ENCODE measurements around the gene KLF2.
"Not testable (repeated sequence)": the region's sequence is repeated elsewhere in the genome, so short reads cannot be mapped to it uniquely, and the experiment has no call there.

DNA sequence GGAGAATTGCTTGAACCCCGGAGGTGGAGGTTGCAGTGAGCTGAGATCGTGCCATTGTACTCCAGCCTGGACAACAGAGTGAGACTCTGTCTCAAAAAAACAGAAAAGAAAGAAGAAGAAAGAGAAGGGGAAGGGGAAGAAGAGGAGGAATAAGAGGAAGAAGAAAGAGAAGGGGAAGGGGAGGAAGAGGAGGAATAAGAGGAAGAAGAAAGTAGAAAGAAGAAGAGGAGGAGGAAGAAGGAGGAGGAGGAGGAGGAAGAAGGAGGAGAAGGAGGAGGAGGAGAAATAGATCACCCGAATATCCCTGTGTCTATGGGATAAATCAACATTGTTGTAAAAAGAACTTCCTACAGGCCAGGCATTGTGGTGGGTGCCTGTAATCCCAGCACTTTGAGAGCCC, 39.5 kb upstream of the KLF2 start:
- TF ChIP-seq POLR2AphosphoS5, POLR2A (IDR thresholded peaks at IDR 0.05): not testable (repeated sequence)
- TF ChIP-seq, protein P1, sequence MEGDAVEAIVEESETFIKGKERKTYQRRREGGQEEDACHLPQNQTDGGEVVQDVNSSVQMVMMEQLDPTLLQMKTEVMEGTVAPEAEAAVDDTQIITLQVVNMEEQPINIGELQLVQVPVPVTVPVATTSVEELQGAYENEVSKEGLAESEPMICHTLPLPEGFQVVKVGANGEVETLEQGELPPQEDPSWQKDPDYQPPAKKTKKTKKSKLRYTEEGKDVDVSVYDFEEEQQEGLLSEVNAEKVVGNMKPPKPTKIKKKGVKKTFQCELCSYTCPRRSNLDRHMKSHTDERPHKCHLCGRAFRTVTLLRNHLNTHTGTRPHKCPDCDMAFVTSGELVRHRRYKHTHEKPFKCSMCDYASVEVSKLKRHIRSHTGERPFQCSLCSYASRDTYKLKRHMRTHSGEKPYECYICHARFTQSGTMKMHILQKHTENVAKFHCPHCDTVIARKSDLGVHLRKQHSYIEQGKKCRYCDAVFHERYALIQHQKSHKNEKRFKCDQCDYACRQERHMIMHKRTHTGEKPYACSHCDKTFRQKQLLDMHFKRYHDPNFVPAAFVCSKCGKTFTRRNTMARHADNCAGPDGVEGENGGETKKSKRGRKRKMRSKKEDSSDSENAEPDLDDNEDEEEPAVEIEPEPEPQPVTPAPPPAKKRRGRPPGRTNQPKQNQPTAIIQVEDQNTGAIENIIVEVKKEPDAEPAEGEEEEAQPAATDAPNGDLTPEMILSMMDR (IDR thresholded peaks at IDR 0.05) = not testable (repeated sequence)
